Osteocyte (in vitro differentiated cells): ENCODE measurements around the gene C6orf52. TPM values are rescaled to one million over a fixed set of nuclear protein-coding genes. Genes with fewer than 3 reads are reported as not detected.

ENCODE experiments used
- DNase-seq: peaks from one replicate; pipeline ENCODE4 v3.0.0; 2021; ENCODE audit warnings: mixed read lengths; ENCODE audit not compliant: unreplicated experiment; ENCODE audit errors: extremely low spot score
- H3K27ac Mint-ChIP-seq: one replicate; pipeline ENCODE4 v1.8.0; 2021; ENCODE audit warnings: mild to moderate bottlenecking, mixed read lengths; ENCODE audit not compliant: unreplicated experiment
- H3K27me3 Mint-ChIP-seq: one replicate; pipeline ENCODE4 v1.8.0; 2021; ENCODE audit warnings: mixed read lengths; ENCODE audit not compliant: unreplicated experiment
- H3K36me3 Mint-ChIP-seq: one replicate; pipeline ENCODE4 v1.8.0; 2021; ENCODE audit warnings: mixed read lengths; ENCODE audit not compliant: unreplicated experiment
- H3K4me1 Mint-ChIP-seq: one replicate; pipeline ENCODE4 v1.8.0; 2021; ENCODE audit warnings: mixed read lengths; ENCODE audit not compliant: unreplicated experiment
- H3K4me3 Mint-ChIP-seq: one replicate; pipeline ENCODE4 v1.8.0; 2021; ENCODE audit warnings: mild to moderate bottlenecking, moderate library complexity, mixed read lengths; ENCODE audit not compliant: unreplicated experiment
- H3K9me3 Mint-ChIP-seq: one replicate; pipeline ENCODE4 v1.8.0; 2021; ENCODE audit warnings: mixed read lengths; ENCODE audit not compliant: unreplicated experiment
- CTCF ChIP-seq: fragments of 200-600 bp; sonication (generic); IDR thresholded peaks from 2 replicates; pipeline ENCODE4 v1.5.0; 2021; ENCODE audit warnings: antibody characterized with exemption, mild to moderate bottlenecking, moderate library complexity
- total RNA-seq: library from RNA; stranded (reverse); gene quantifications from 2 replicates; pipeline ENCODE4 v1.2.1, GENCODE V29; 2021

The C6orf52 gene
- total RNA-seq, 1 donor from 2014 or later: 0.73 TPM

GRCh38 chr6:10659699-10660348 is 34.6 kb downstream of the C6orf52 start:
- TF ChIP-seq CTCF: no peak
- Mint-ChIP-seq H3K4me3 (peak overlapping the region; percentile 10), H3K27ac (no peak overlapping the region), H3K4me1 (no peaks in the 10 kb centered on the region), H3K36me3 (no peaks in the 10 kb centered on the region), H3K9me3 (peaks cover 5% of the 10 kb centered on the region), H3K27me3 (peaks cover 35% of the 10 kb centered on the region)
- peak; percentile 85 for DNase-seq

- H3K9me3 Mint-ChIP-seq: no peaks in the 10 kb centered on the region
- H3K27me3 Mint-ChIP-seq: peaks cover 35% of the 10 kb centered on the region
- no peaks in the 10 kb centered on the region for H3K36me3 Mint-ChIP-seq
- H3K4me3 Mint-ChIP-seq: no peak overlapping the region
- no peak overlapping the region for H3K27ac Mint-ChIP-seq
- TF ChIP-seq CTCF: no peak
- no peak for DNase-seq
- H3K4me1 Mint-ChIP-seq: no peaks in the 10 kb centered on the region
These were observed 35.3 kb downstream of the C6orf52 start for GRCh38 chr6:10658910-10659698.

GRCh38 chr6:10655508-10656055 is 38.8 kb downstream of the C6orf52 start:
- no peak for TF ChIP-seq CTCF
- peaks cover 36% of the 10 kb centered on the region for H3K27me3 Mint-ChIP-seq
- H3K4me3 Mint-ChIP-seq: no peak overlapping the region
- DNase-seq: no peak
- no peaks in the 10 kb centered on the region for H3K9me3 Mint-ChIP-seq
- H3K36me3 Mint-ChIP-seq: no peaks in the 10 kb centered on the region
- H3K27ac Mint-ChIP-seq: no peak overlapping the region
- no peaks in the 10 kb centered on the region for H3K4me1 Mint-ChIP-seq

GRCh38 chr6:10644225-10644624 is 50.2 kb downstream of the C6orf52 start:
- Mint-ChIP-seq H3K27ac (no peak overlapping the region), H3K4me3 (no peak overlapping the region), H3K9me3 (no peaks in the 10 kb centered on the region), H3K27me3 (peaks cover 38% of the 10 kb centered on the region), H3K4me1 (no peaks in the 10 kb centered on the region), H3K36me3 (no peaks in the 10 kb centered on the region)
- no peak for TF ChIP-seq CTCF
- DNase-seq: no peak

GRCh38 chr6:10643201-10643651 is 51.2 kb downstream of the C6orf52 start:
- Mint-ChIP-seq H3K36me3 (no peaks in the 10 kb centered on the region), H3K4me1 (no peaks in the 10 kb centered on the region), H3K27me3 (peaks cover 40% of the 10 kb centered on the region), H3K9me3 (no peaks in the 10 kb centered on the region), H3K4me3 (no peak overlapping the region), H3K27ac (no peak overlapping the region)
- no peak for DNase-seq
- no peak for TF ChIP-seq CTCF
